Vein endothelial cell (primary cell): ENCODE results near the gene CRHR2. TPM values are rescaled to one million over a fixed set of nuclear protein-coding genes. Genes with fewer than 3 reads are reported as not detected.

ENCODE experiments used
- total RNA-seq: library from RNA; depleted of rRNA; stranded (reverse); fragments of >200 nt; gene quantifications from 2 replicates; pipeline ENCODE4 v1.2.3, GENCODE V29; 2012

The CRHR2 gene
- total RNA-seq, result not detected in 2 replicates

GRCh38 chr7:30682212-30683083 is at the start of gene CRHR2:
CRHR2 (minus strand) TSS chr7:30682456; CDS start chr7:30682280, 176 bp downstream.

Other genes with a start within 250 kb of the CRHR2 start
- gene NOD1, start 203.7 kb downstream of the CRHR2 start, total RNA-seq, result 38.3 and 38.5 TPM in 2 replicates
- gene GGCT, start 177.6 kb downstream of the CRHR2 start, total RNA-seq, result 19.3 and 22.1 TPM in 2 replicates
- 191 and 216 TPM in 2 replicates for gene GARS1, start 87.6 kb downstream of the CRHR2 start, total RNA-seq
- gene INMT, start 69.7 kb upstream of the CRHR2 start, total RNA-seq, result under 0.01 TPM in 1 of 2 replicates, not detected in the other
- 4.2 and 5.0 TPM in 2 replicates for gene MINDY4, start 89.0 kb upstream of the CRHR2 start, total RNA-seq
- 1.6 and 4.9 TPM in 2 replicates for gene AQP1, start 229.4 kb upstream of the CRHR2 start, total RNA-seq